Fibroblast of upper back skin (primary cell): ENCODE measurements around the gene MUC21.
"Not testable (repeated sequence)": the region's sequence is repeated elsewhere in the genome, so short reads cannot be mapped to it uniquely, and the experiment has no call there.

Experiments used
- DNase-seq: peaks from one replicate; pipeline ENCODE4 v3.0.0-alpha.2; 2013

The MUC21 gene

DNA sequence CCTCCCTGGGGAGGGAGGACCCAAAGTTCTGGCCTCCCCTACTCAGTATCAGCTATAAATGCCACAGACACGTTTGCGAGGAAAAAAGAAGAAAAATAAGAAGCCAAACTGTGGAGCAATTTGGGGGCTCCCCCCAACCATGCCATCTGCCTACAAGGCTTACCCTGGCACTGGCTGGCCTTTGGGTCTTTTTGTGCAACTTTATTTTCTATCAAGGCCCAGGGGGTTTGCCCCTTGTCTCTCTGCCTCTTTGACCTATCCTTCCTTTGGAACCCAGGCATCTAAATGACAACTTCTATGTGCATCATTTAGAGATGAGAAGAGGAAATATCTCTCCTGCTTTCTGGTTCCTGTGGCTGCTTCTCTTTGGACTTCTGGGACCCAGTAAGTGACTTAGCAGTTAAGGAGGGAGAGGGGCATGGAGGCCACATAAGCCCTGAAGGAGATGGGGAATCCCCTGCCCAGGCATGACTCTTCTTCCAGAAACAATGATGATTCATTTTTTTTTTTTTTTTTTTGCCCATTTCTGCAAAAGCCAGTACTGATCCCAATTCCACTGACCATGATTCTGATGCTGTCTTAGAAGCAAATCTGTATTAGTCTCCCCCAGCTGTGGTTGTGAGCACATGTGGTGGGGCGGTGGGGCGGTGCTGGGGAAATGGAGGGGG is 27.0 kb downstream of the MUC21 start, which contains the start of gene MUC22:
TSS of gene MUC22 (plus strand) at position 82 of the 668 bp plus-strand sequence. CDS start at position 315, 233 bp downstream.
- DNase-seq = peak; percentile 61

DNA sequence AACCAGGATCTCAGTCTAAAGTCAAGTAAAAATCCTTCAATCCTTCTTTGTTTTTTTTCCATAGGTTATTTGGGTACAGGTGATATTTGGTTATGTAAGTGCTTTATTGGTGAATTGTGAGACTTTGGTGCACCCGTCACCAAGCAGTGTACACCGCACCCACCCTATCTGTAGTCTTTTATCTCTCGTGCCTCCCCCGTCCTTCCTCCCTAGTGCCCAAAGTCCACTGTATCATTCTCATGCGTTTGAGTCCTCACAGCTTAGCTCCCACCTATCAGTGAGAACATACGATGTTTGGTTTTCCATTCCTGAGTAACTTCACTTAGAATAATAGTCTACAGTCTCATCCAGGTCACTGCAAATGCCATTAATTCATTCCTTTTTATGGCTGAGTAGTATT is 27.6 kb downstream of the MUC21 start:
- DNase-seq = no peak

DNA sequence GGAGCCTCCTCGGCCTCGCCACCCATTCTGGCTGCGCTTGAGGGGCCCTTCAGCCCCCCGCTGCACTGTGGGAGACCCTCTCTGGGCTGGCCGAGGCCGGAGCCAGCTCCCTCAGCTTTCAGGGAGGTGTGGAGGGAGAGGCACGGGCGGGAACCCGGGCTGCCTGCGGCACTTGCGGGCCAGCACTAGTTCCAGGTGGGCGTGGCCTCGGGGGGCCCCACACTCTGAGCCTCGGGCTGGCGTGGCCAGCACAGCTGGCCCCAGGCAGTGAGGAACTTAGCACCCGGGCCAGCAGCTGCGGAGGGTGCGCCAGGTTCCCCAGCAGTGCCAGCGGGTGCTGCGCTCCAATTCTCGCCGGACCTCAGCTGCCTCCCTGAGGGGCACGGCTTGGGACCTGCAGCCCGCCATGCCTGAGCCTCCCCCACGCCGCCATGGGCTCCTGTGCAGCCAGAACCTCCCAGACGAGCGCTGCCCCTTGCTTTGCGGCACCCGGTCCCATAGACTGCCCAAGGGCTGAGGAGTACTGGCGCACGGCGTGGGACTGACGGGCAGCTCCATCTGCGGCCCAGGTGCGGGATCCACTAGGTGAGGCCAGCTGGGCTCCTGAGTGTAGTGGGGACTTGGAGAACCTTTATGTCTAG is 33.3 kb downstream of the MUC21 start:
- DNase-seq = no peak

DNA sequence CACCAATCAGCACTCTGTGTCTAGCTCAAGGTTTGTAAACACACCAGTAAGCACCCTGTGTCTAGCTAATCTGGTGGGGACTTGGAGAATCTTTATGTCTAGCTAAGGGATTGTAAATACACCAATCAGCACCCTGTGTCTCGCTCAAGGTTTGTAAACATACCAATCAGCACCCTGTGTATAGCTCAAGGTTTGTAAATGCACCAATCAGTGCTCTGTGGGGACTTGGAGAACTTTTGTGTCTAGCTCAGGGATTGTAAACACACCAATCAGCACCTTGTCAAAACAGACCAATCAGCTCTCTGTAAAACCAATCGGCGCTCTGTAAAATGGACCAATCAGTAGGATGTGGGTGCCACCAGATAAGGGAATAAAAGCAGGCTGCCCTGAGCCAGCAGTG is 33.9 kb downstream of the MUC21 start:
- not testable (repeated sequence) for DNase-seq

DNA sequence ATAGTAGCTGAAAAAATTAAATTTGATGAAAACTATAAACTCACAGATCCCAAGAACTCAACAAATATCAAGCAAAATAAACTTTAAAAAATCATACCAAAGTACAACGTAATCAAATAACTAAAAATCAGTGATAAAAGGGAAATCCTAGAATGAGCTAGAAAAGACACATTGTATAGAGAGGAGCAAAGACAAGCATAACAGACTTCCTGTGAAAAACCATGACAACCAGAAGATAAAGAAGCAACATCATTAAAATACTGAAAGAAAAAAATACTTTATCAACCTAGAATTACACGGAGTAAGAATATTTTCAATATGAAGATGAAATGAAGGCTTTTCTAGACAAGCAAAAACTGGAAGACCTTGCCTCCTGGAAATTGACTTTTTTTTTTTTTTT is 36.5 kb downstream of the MUC21 start:
- no peak for DNase-seq

DNA sequence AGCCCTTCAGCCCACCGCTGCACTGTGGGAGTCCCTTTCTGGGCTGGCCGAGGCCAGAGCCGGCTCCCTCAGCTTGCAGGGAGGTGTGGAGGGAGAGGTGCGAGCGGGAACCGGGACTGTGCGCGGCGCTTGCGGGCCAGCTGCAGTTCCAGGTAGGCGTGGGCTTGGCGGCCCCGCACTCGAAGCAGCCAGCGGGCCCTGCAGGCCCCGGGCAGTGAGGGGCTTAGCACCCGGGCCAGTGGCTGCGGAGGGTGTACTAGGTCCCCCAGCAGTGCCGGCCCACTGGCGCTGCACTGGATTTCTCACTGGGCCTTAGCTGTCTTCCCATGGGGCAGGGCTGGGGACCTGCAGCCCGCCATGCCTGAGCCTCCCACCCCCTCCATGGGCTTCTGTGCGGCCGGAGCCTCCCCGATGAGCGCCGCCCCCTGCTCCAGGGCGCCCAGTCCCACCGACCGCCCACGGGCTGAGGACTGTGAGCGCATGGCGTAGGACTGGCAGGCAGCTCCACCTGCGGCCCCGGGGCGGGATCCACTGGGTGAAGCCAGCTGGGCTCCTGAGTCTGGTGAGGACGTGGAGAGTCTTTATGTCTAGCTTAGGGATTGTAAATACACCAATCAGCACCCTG is 37.2 kb downstream of the MUC21 start:
- DNase-seq = not testable (repeated sequence)

DNA sequence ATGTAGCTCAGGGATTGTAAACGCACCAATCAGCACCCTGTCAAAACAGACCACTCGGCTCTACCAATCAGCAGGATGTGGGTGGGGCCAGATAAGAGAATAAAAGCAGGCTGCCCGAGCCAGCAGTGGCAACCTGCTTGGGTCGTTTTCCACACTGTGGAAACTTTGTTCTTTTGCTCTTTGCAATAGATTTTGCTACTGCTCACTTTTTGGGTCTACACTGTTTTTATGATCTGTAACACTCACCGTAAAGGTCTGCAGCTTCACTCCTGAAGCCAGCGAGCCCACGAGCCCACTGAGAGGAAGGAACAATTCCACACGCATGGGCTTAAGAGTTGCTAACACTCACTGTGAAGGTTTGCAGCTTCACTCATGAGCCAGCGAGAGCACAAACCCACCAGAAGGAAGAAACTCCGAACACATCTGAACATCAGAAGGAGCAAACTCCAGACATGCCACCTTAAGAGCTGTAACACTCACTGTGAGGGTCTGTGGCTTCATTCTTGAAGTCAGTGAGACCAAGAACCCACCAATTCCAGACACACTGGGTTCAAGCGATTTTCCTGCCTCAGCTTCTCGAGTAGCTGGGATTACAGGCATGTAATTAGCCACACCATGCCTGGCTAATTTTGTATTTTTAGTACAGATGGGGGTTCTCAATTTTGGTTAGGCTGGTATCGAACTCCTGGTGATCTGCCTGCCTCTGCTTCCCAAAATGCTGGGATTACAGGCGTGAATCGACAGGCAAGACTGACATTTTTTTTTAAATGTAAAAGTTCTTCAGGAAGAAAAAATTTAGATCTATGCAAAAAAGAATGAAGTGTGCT is 38.4 kb downstream of the MUC21 start:
- not testable (repeated sequence) for DNase-seq

DNA sequence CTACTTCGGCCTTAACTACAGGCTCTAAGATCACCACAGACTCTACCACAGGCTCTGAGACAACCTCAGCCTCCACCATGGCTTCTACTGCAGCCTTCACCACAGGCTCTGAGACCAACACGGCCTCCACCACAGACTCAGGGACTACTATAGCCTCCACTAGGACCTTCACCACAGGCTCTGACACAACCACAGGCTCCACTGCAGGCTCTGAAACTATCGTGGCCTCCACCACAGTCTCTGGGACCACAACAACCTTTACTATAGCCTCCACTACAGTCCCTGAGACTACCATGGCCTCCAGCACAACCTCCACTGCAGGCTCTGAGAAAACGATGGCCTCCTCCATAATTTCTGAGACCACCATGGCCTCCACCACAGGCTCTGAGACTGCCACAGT is 42.1 kb downstream of the MUC21 start:
- DNase-seq = no peak

DNA sequence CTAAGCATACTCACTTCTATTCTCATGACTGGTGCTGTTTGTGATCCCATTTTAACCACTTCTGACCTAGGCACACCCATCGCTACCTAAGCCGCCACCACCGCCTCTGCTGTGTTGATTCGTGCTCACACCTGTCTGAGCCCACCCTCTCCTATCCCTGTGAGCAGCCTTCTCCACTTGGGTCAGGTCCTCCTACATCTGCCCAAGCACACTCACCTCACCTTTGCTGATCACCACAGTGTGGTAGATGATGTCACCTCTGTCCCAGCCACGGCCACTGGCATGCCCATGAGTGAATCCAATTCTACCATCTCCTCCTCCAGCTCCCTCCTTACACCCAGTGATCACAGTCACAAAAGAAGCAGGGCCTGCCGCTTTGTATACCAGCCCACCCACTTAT is 47.6 kb downstream of the MUC21 start:
- no peak for DNase-seq

DNA sequence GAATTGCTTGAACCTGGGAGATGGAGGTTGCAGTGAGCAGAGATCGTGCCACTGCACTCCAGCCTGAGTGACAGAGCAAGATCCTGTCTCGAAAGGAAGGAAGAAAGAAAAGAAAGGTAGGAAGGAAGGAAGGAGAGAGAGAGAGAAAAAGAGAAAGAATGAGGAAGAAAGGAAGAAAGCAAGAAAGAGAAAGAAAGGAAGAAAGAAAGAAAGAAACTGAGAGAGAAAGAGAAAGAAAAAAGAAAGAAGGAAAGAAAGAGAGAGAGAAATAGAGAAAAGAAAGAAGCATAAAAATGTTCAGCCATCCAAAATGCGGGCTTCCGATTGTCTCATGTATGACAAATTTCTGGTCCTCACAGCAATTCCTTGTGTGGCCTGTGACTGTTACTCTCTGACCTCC is 49.6 kb downstream of the MUC21 start:
- no peak for DNase-seq

DNA sequence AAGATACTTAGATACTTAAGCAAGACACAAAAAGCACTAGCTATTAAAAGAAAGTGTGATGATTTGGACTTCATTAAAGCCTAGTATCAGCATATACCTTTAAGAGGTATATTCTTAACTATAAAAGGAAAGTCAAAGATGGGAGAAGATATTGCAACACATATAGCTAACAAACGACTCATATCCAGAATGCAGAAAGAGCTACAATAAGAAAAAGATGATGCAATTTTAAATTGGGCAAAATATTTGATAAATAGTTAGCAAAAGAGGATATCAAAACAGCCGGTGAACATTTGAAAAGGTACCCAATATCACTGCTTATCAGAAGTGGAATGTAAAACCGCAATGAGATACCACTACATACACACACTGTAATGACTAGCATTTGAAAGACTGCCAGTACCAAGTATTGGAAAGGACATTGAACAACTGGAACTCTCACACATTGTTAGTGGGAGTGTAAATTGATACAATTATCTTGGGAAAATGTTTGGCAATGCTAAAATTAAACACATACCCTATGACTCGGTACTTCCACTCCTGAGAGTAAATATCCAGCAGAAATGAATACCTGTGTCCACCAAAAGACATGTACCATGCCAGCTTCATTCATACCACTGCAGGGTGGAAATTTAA is 52.5 kb downstream of the MUC21 start:
- DNase-seq = peak; percentile 34

DNA sequence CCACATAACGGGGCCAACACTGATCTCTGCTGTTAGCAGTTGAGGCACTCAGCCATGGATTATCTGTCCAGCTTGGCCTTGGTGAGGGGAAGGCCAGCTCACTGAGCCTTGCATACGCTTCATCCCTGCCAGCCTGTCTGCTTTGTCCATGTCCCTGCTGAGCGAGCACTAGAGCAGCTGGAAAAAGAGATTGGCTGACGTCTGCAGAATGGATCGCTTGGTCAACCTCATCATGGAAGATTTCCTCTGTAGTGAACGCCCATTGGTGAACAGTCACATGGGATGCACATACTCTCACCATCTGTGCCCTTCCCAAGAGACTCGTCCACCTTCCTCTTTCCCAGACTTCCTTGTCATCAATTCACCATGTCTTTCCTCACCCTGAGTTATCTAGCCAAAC is 53.7 kb downstream of the MUC21 start:
- DNase-seq = peak; percentile 43

DNA sequence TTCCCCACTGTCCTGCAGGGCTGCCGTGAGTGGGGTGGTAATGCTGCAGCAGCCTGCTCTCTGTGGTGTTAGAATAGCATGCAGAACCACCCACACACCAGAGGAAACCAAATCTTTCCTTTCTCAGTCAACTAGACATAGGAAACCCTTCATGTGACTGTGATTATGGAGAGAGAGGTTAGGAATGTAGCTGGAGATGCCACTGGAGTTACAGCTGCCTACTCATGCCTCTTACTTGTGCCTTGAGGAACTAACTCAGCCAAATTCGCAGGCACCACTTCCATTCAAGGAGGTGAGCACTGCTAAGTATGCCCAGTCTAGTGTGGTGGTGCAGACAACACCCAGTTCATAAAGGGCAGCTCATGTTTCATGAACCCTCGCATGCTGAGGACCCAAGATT is 54.2 kb downstream of the MUC21 start:
- DNase-seq = peak; percentile 45

DNA sequence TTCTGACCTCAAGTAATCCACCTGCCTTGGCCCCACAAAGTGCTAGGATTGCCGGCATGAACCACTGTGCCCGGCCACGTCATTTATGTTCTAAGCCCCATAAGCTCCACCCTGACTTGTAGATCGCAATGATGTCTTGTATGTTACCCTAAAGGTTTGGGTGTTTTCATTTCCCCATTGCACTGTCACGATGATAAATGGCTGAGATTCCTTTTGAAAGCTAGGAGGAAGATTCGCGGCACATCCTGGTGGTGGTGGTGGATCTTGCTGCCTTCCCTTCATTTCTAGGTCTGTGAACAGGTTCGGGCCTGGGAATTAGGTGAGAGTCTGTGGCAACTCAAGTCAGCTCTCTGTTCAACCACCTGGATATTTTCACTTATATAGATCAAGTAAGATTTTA is 55.0 kb downstream of the MUC21 start:
- no peak for DNase-seq
